Endothelial cell of umbilical vein (primary cell): ENCODE data around the gene KAT7. TPM values are rescaled to one million over a fixed set of nuclear protein-coding genes. Genes with fewer than 3 reads are reported as not detected.

Source experiments
- BruUV-seq: library from RNA; stranded (reverse); fragments of 400-500 nt; replicated peaks from 2 replicates; lab custom pipeline; 2021; lab: Mats Ljungman, UMichigan
- CTCF ChIA-PET: fragments of 300-600, 350-600 bp; sonication (Branson Sonifier 250); formaldehyde crosslinking; loops from one replicate; lab custom pipeline; 2021; ENCODE audit warnings: antibody characterized with exemption, inconsistent platforms; lab: Charles Lee
- POLR2A ChIA-PET: fragments of 300-600, 350-600 bp; sonication (Branson Sonifier 250); formaldehyde crosslinking; loops from one replicate; lab custom pipeline; 2021; ENCODE audit warnings: antibody characterized with exemption, inconsistent platforms; lab: Charles Lee
- DNase-seq: peaks from one replicate; pipeline ENCODE4 v3.0.0-alpha.2; 2011; ENCODE audit warnings: low read depth, low spot score
- FAIRE-seq: peaks from 2 replicates; lab custom pipeline; 2011; peaks lifted over from hg19 to GRCh38; lab: Jason Lieb, UNC
- H2AFZ ChIP-seq: 2 replicates; pipeline ENCODE4 v1.6.0; 2012; ENCODE audit warnings: low read depth, low read length, control low read depth, inconsistent platforms
- H3K27ac ChIP-seq: 2 replicates; pipeline ENCODE4 v1.5.1; 2011; ENCODE audit warnings: low read depth, mild to moderate bottlenecking, control low read depth, low read length, moderate library complexity; ENCODE audit not compliant: insufficient read depth
- H3K27me3 ChIP-seq, 2 experiments: 2 replicates each; pipeline versions ENCODE4 v1.6.0 to v1.6.1; 2011; ENCODE audit warnings: low read length in 2 of 2, mixed read lengths in 1 of 2; ENCODE audit not compliant: control insufficient read depth in 2 of 2, insufficient read depth in 2 of 2
- H3K36me3 ChIP-seq, 2 experiments: 2 replicates in 1 of 2; 3 replicates in 1 of 2; pipeline ENCODE4 v1.5.1; 2011; ENCODE audit warnings: low read length in 2 of 2, mild to moderate bottlenecking in 1 of 2, moderate library complexity in 1 of 2; ENCODE audit not compliant: control insufficient read depth in 2 of 2, insufficient read depth in 2 of 2; ENCODE audit errors: extremely low read depth in 1 of 2
- H3K4me1 ChIP-seq: 3 replicates; pipeline ENCODE4 v1.5.1; 2011; ENCODE audit warnings: mild to moderate bottlenecking, low read length; ENCODE audit not compliant: control insufficient read depth, insufficient read depth; ENCODE audit errors: extremely low read depth
- H3K4me2 ChIP-seq: 2 replicates; pipeline ENCODE4 v1.6.1; 2011; ENCODE audit warnings: low read length, control low read depth, mixed read lengths; ENCODE audit not compliant: insufficient read depth
- H3K4me3 ChIP-seq, 3 experiments: fragments of 200-600 bp in 1 of 3; sonication (generic), shearing (Covaris generic) in 1 of 3; replicated peaks in 1 of 3; 2 replicates each; pipeline ENCODE4 v1.5.1; 2011 to 2016; ENCODE audit warnings: control low read depth in 3 of 3, low read length in 3 of 3, mild to moderate bottlenecking in 2 of 3, inconsistent platforms in 1 of 3, low read depth in 1 of 3, moderate library complexity in 1 of 3; ENCODE audit not compliant: insufficient read depth in 1 of 3
- H3K79me2 ChIP-seq: 2 replicates; pipeline ENCODE4 v1.6.0; 2012; ENCODE audit warnings: low read length, inconsistent platforms; ENCODE audit not compliant: control insufficient read depth, insufficient read depth
- H3K9ac ChIP-seq: replicated peaks from 2 replicates; pipeline ENCODE3; 2011; ENCODE audit warnings: low read length, control low read depth; ENCODE audit not compliant: insufficient read depth; ENCODE audit errors: extremely low read depth
- H3K9me1 ChIP-seq: replicated peaks from 3 replicates; pipeline ENCODE4 v1.6.0; 2011; ENCODE audit warnings: mild to moderate bottlenecking, low read length; ENCODE audit not compliant: control insufficient read depth, insufficient read depth; ENCODE audit errors: extremely low read depth
- H3K9me3 ChIP-seq: replicated peaks from 2 replicates; pipeline ENCODE4 v1.5.1; 2012; ENCODE audit warnings: low read length, inconsistent platforms; ENCODE audit not compliant: control insufficient read depth, insufficient read depth
- H4K20me1 ChIP-seq: replicated peaks from 2 replicates; pipeline ENCODE3; 2011; ENCODE audit warnings: mild to moderate bottlenecking, low read length; ENCODE audit not compliant: control insufficient read depth, insufficient read depth; ENCODE audit errors: extremely low read depth
- EZH2 ChIP-seq: IDR thresholded peaks from 2 replicates; pipeline ENCODE4 v1.6.1; 2012; ENCODE audit warnings: borderline replicate concordance, low read depth, mild to moderate bottlenecking, moderate library complexity, low read length, inconsistent platforms; ENCODE audit not compliant: severe bottlenecking
- FOS ChIP-seq: IDR thresholded peaks from 2 replicates; pipeline ENCODE4 v1.6.1; 2011; ENCODE audit warnings: mild to moderate bottlenecking, low read length, moderate library complexity, borderline replicate concordance; ENCODE audit not compliant: insufficient read depth
- GATA2 ChIP-seq: IDR thresholded peaks from 2 replicates; pipeline ENCODE4 v1.7.0; 2011; ENCODE audit warnings: low read depth, mild to moderate bottlenecking, moderate library complexity, mixed read lengths, low read length; ENCODE audit not compliant: insufficient read length, insufficient read depth
- JUN ChIP-seq: IDR thresholded peaks from 2 replicates; pipeline ENCODE4 v1.6.1; 2011; ENCODE audit warnings: borderline replicate concordance, low read depth; ENCODE audit not compliant: insufficient read length, insufficient read depth
- MYC ChIP-seq: IDR thresholded peaks from one replicate; pipeline ENCODE4 v1.6.1; 2011; ENCODE audit warnings: mild to moderate bottlenecking, low read depth, low read length
- POLR2A ChIP-seq: IDR thresholded peaks from 2 replicates; pipeline ENCODE4 v1.6.1; 2012; ENCODE audit warnings: low read depth, mild to moderate bottlenecking, control low read depth, low read length
- POLR2AphosphoS5 ChIP-seq: IDR thresholded peaks from 2 replicates; pipeline ENCODE4 v1.6.1; 2012; ENCODE audit warnings: low read depth, mild to moderate bottlenecking, control low read depth, low read length, moderate library complexity; ENCODE audit not compliant: insufficient read depth
- dilution Hi-C: fragments of 300-500 bp; cut with MboI; formaldehyde crosslinking; loops from one replicate; pipeline ENCODE4 v1.15.0; 2019; ENCODE audit warnings: low sequenced_read_pairs; ENCODE audit not compliant: extremely low pct_ligation_motif_present
- intact Hi-C: fragments of 100-400 bp; cut with micrococcal nuclease; formaldehyde crosslinking; loops from one replicate; pipeline ENCODE4 v1.10.0; 2022
- polyA plus RNA-seq, 4 experiments: library from polyadenylated mRNA; depleted of rRNA in 3 of 4; stranded (reverse) in 3 of 4; unstranded in 1 of 4; fragments of >200 nt; gene quantifications; 2 replicates each; pipeline versions ENCODE4 v1.2.1 to v1.2.3, GENCODE V29; 2011 to 2012; ENCODE audit warnings: missing spikeins in 1 of 4
- total RNA-seq: library from RNA; stranded (reverse); gene quantifications from 2 replicates; pipeline ENCODE4 v1.2.3, GENCODE V29; 2021
- TF ChIP-seq, protein P1 (sequence below), 2 donors: IDR thresholded peaks; 1 replicate in 1 of 2; 2 replicates in 1 of 2; pipeline ENCODE4 v1.5.1; 2011; ENCODE audit warnings: low read length in 2 of 2, mild to moderate bottlenecking in 2 of 2, moderate library complexity in 2 of 2, control low read depth in 1 of 2, inconsistent platforms in 1 of 2, low read depth in 1 of 2; ENCODE audit not compliant: insufficient read depth in 1 of 2; ENCODE audit errors: extremely low read depth in 1 of 2
- TF ChIP-seq, protein P2 (sequence below): IDR thresholded peaks from 2 replicates; pipeline ENCODE4 v1.6.1; 2011; ENCODE audit not compliant: insufficient read depth, insufficient read length

KAT7 gene
- total and polyA plus RNA-seq, 2 donors (not counting 3 experiments of a cell fraction or from before 2014, with no cell fraction given) = 44.5 to 66.2 TPM

DNA sequence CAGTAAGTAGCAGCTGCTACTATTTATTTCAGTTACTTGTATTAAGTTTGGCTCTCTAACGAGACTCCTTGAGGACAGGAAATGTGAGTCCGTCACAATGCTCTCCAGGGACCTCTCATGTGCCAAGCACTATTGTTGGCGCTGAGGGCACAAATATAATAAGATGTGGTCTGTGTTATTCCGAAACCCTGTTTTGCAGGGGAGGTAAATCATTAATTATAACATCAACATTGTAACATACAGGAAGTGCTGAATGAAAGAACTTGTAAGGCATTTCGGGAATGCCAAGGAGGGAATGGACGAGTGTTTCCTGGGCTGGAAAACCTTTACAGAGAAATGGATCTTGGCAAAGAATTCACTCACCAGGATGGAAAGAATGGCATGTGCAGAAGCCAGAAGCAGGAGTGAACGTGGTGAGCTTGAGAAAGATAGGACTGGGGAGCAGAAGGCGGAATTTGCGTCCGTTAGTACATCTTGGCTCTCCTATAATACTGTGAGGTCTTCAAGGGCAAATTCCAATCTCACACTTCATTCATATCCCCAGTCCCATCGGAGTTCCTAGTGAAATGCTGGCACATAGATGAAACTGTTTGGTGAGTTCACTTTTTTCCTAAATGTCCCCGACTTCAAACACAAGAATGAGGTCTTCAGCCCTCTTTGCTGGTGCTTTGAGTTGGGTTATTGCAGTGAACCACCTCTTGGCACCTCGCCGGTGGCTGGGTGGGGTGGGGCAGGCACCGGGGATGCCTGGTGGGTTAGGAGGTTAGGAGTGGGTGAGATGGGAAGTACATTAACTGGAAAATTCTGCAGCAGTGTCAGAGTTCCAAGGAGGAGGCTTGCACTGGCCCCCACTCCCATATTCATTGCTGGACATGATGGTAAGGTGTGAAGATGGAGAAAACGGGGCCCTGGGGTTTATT lies 47.9 kb downstream of the KAT7 start:
- DNase-seq (peak; percentile 94), FAIRE-seq (peak; percentile 96)
- Histone ChIP-seq H3K4me2 (peak overlapping the region; percentile 32), H2AFZ (no peak overlapping the region), H3K9me3 (no peaks in the 10 kb centered on the region), H3K27me3 (no peaks in the 10 kb centered on the region), H3K4me1 (peaks cover 66% of the 10 kb centered on the region), H3K27ac (peak overlapping the region; percentile 77), H3K4me3 (peak overlapping the region in 1 of 3 experiments; percentile 21), H3K36me3 (peaks cover 0 to 7% of the 10 kb centered on the region in 2 experiments), H4K20me1 (no peaks in the 10 kb centered on the region), H3K79me2 (no peaks in the 10 kb centered on the region), H3K9ac (peak overlapping the region; percentile 69), H3K9me1 (no peaks in the 10 kb centered on the region)
- dilution Hi-C loops (no loop called here), intact Hi-C loops (loop anchor here (1.0 kb wide), 3 partner anchors 9 to 60 kb away; partner anchors contain the start of gene KAT7)
- POLR2A ChIA-PET = no interaction called here
- TF ChIP-seq FOS (no peak), MYC (no peak), JUN (peak; percentile 47), EZH2 (no peak), POLR2AphosphoS5 (no peak), POLR2A (peak; percentile 63), GATA2 (no peak)
- TF ChIP-seq, protein P1, sequence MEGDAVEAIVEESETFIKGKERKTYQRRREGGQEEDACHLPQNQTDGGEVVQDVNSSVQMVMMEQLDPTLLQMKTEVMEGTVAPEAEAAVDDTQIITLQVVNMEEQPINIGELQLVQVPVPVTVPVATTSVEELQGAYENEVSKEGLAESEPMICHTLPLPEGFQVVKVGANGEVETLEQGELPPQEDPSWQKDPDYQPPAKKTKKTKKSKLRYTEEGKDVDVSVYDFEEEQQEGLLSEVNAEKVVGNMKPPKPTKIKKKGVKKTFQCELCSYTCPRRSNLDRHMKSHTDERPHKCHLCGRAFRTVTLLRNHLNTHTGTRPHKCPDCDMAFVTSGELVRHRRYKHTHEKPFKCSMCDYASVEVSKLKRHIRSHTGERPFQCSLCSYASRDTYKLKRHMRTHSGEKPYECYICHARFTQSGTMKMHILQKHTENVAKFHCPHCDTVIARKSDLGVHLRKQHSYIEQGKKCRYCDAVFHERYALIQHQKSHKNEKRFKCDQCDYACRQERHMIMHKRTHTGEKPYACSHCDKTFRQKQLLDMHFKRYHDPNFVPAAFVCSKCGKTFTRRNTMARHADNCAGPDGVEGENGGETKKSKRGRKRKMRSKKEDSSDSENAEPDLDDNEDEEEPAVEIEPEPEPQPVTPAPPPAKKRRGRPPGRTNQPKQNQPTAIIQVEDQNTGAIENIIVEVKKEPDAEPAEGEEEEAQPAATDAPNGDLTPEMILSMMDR (IDR thresholded peaks at IDR 0.05; ENCODE audit: extremely low read depth in 1 of 2, insufficient read depth in 1 of 2, low read depth in 1 of 2, low read length in 2 of 2) = no peak
- TF ChIP-seq, protein P2, sequence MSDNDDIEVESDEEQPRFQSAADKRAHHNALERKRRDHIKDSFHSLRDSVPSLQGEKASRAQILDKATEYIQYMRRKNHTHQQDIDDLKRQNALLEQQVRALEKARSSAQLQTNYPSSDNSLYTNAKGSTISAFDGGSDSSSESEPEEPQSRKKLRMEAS = peak; percentile 21
- BruUV-seq = no TSS peak
- CTCF ChIA-PET = interaction anchor here (0.6 to 1.3 kb wide), 5 partner anchors 10 to 162 kb away, joined by 3 to 6 read pairs (median 3); no protein-coding TSS in a partner anchor
